K562 (cell line): ENCODE measurements around the gene SHISA7. TPM values are rescaled to one million over a fixed set of nuclear protein-coding genes. Genes with fewer than 3 reads are reported as not detected.
A peak's percentile ranks its signal among the peaks of the same experiment; 100 is the strongest.

Experiments
- ATAC-seq: fragments of 200-7000 bp; cut with Tn5 transposase; 3 replicates; pipeline ENCODE4 v1.9.1; 2020; ENCODE audit warnings: moderate library complexity
- BruUV-seq: library from RNA; stranded (reverse); fragments of 400-500 nt; replicated peaks from 2 replicates; lab custom pipeline; 2021; lab: Mats Ljungman, UMichigan
- CTCF ChIA-PET: fragments of 300-600 bp; formaldehyde crosslinking; extraction: SDS; loops from one replicate; lab custom pipeline; 2021; ENCODE audit warnings: low intra/inter-chr PET ratio; lab: Yijun Ruan, JAX
- POLR2A ChIA-PET: fragments of 300-600, 350-650 bp; sonication (Branson Sonifier 250); formaldehyde crosslinking; extraction: SDS; loops from one replicate; lab custom pipeline; 2021; ENCODE audit warnings: antibody characterized with exemption, inconsistent platforms; lab: Yijun Ruan, JAX
- DNase-seq, 4 experiments: peaks; one replicate each; pipeline versions ENCODE4 v3.0.0 to v3.0.0-alpha.2; 2011 to 2018; ENCODE audit warnings: low spot score in 3 of 4, mixed read lengths in 3 of 4; ENCODE audit errors: extremely low read depth in 1 of 4
- FAIRE-seq: peaks from 2 replicates; lab custom pipeline; 2011; peaks lifted over from hg19 to GRCh38; lab: Jason Lieb, UNC
- H2AFZ ChIP-seq: 2 replicates; pipeline ENCODE4 v1.6.0; 2011; ENCODE audit warnings: low read depth, low read length, control low read depth, inconsistent platforms
- H3K27ac ChIP-seq: fragments of 200-600 bp; 3 replicates; pipeline ENCODE4 v1.8.0; 2011; ENCODE audit warnings: low read depth, mild to moderate bottlenecking, control low read depth, inconsistent platforms, low read length, moderate library complexity, mixed read lengths; ENCODE audit errors: extremely low read depth
- H3K27me3 ChIP-seq, 2 experiments: fragments of 300-600 bp in 1 of 2; 2 replicates in 1 of 2; 3 replicates in 1 of 2; pipeline versions ENCODE4 v1.6.0 to v1.8.0; 2011; ENCODE audit warnings: inconsistent platforms in 2 of 2, low read length in 2 of 2, mild to moderate bottlenecking in 1 of 2, mixed read lengths in 1 of 2, moderate library complexity in 1 of 2; ENCODE audit not compliant: control insufficient read depth in 2 of 2, insufficient read depth in 2 of 2
- H3K36me3 ChIP-seq: fragments of 300-600 bp; 3 replicates; pipeline ENCODE4 v1.8.0; 2011; ENCODE audit warnings: mild to moderate bottlenecking, low read length, inconsistent platforms; ENCODE audit not compliant: control insufficient read depth, insufficient read depth
- H3K4me1 ChIP-seq, 2 experiments: fragments of 200-600 bp in 1 of 2; replicated peaks in 1 of 2; 2 replicates in 1 of 2; 3 replicates in 1 of 2; pipeline versions ENCODE4 v1.5.1 to v1.8.0; 2011; ENCODE audit warnings: inconsistent platforms in 2 of 2, low read length in 2 of 2, mild to moderate bottlenecking in 1 of 2, mixed read lengths in 1 of 2, moderate library complexity in 1 of 2; ENCODE audit not compliant: control insufficient read depth in 2 of 2, insufficient read depth in 2 of 2
- H3K4me2 ChIP-seq: 2 replicates; pipeline ENCODE4 v1.6.1; 2011; ENCODE audit warnings: low read length, control low read depth, inconsistent platforms, mixed read lengths; ENCODE audit not compliant: insufficient read depth
- H3K4me3 ChIP-seq: fragments of 200-600 bp; sonication (generic), shearing (Covaris generic); 2 replicates; pipeline ENCODE4 v1.5.1; 2016; ENCODE audit warnings: control low read depth, inconsistent platforms
- H3K79me2 ChIP-seq: fragments of 200-600 bp; 3 replicates; pipeline ENCODE4 v1.8.0; 2011; ENCODE audit warnings: low read length, inconsistent platforms; ENCODE audit not compliant: control insufficient read depth, insufficient read depth
- H3K9ac ChIP-seq, 2 experiments: 2 replicates each; pipeline versions ENCODE4 v1.6.0 to v1.6.1; 2011; ENCODE audit warnings: low read depth in 2 of 2, low read length in 2 of 2, control low read depth in 1 of 2, inconsistent platforms in 1 of 2, mild to moderate bottlenecking in 1 of 2, mixed read lengths in 1 of 2; ENCODE audit not compliant: insufficient read depth in 1 of 2
- H3K9me1 ChIP-seq: one replicate; pipeline ENCODE4 v1.6.0; 2011; ENCODE audit warnings: inconsistent platforms, mild to moderate bottlenecking, low read length, moderate library complexity; ENCODE audit not compliant: control insufficient read depth, insufficient read depth
- H3K9me3 ChIP-seq: replicated peaks from 2 replicates; pipeline ENCODE4 v1.5.1; 2011; ENCODE audit warnings: low read depth, low read length, inconsistent platforms; ENCODE audit not compliant: control insufficient read depth, insufficient read depth
- H4K20me1 ChIP-seq: replicated peaks from 2 replicates; pipeline ENCODE4 v1.6.1; 2011; ENCODE audit warnings: low read length, inconsistent platforms, mixed read lengths; ENCODE audit not compliant: control insufficient read depth, insufficient read depth
- BRCA1 ChIP-seq, 2 experiments: fragments of 450-650 bp in 1 of 2; sonication (generic) in 1 of 2; formaldehyde crosslinking in 1 of 2; IDR thresholded peaks; 2 replicates each; pipeline versions ENCODE4 v1.5.0 to v1.6.1; 2017 to 2020; ENCODE audit warnings: mild to moderate bottlenecking in 1 of 2, missing genetic modification reagents in 1 of 2
- JUN ChIP-seq, 2 experiments: sonication (generic) in 1 of 2; formaldehyde crosslinking in 1 of 2; IDR thresholded peaks; 2 replicates each; pipeline versions ENCODE4 v1.6.1 to v1.8.0; 2012 to 2022; ENCODE audit warnings: borderline replicate concordance in 2 of 2, mild to moderate bottlenecking in 2 of 2, improper control_type of control experiment in 1 of 2, low read depth in 1 of 2, low read length in 1 of 2, missing genetic modification reagents in 1 of 2
- POLR2AphosphoS5 ChIP-seq: IDR thresholded peaks from 2 replicates; pipeline ENCODE4 v1.6.1; 2011; ENCODE audit warnings: mild to moderate bottlenecking, low read depth, low read length, moderate library complexity; ENCODE audit not compliant: control insufficient read depth, insufficient read depth
- SIN3A ChIP-seq, 2 experiments: fragments of 150-350 bp in 1 of 2; IDR thresholded peaks; 2 replicates each; pipeline ENCODE4 v1.6.1; 2011 to 2016; ENCODE audit warnings: borderline replicate concordance in 2 of 2, low read depth in 2 of 2, low read length in 2 of 2, mild to moderate bottlenecking in 2 of 2, moderate library complexity in 2 of 2; ENCODE audit not compliant: control insufficient read depth in 1 of 2
- STAG1 ChIP-seq: sonication (generic); formaldehyde crosslinking; IDR thresholded peaks from 2 replicates; pipeline ENCODE4 v1.5.0; 2020; ENCODE audit warnings: missing genetic modification reagents, borderline replicate concordance
- XRCC4 ChIP-seq: IDR thresholded peaks from one replicate; pipeline ENCODE4 v1.6.1; 2011; ENCODE audit not compliant: insufficient read depth, insufficient read length; ENCODE audit errors: extremely low read depth
- ZKSCAN1 ChIP-seq: fragments of 150-350 bp; IDR thresholded peaks from 2 replicates; pipeline ENCODE4 v1.6.1; 2016; ENCODE audit warnings: low read depth, low read length
- WGBS: fragments of 100-300 bp; shearing (Covaris generic); methylation state at CpG from one replicate; pipeline ENCODE4 v1.1.6; 2016; ENCODE audit warnings: low coverage, mixed read lengths; ENCODE audit not compliant: insufficient coverage; ENCODE audit errors: missing lambda C conversion rate; 5-methylcytosine and 5-hydroxymethylcytosine counted together
- in situ Hi-C: fragments of 300-500 bp; cut with MboI; formaldehyde crosslinking; loops from 4 replicates; pipeline ENCODE4 v1.15.0; 2018; ENCODE audit warnings: inconsistent platforms, mixed read lengths
- intact Hi-C: fragments of 100-400 bp; cut with micrococcal nuclease; formaldehyde crosslinking; loops from 2 replicates; pipeline ENCODE4 v1.14.2; 2022
- polyA plus RNA-seq, 8 experiments: library from polyadenylated mRNA; depleted of rRNA in 4 of 8; stranded (reverse) in 5 of 8; unstranded in 3 of 8; fragments of >200 nt; fragmentation: Nextera tagmentation in 2 of 8; fragmentation: Illumina TruSeq in 1 of 8; extraction: Ambion mirVana in 2 of 8; extraction: Trizol in 1 of 8; gene quantifications; 2 replicates each; pipeline versions ENCODE4 v1.2.1 to v1.2.3, GENCODE V29; 2011 to 2014; ENCODE audit warnings: inconsistent platforms in 1 of 8, missing spikeins in 1 of 8
- total RNA-seq, 7 experiments: library from RNA; depleted of rRNA in 6 of 7; stranded (reverse); fragments of >200 nt in 6 of 7; fragmentation: Illumina TruSeq in 2 of 7; extraction: Trizol in 2 of 7; gene quantifications; 2 replicates each; pipeline versions ENCODE4 v1.2.1 to v1.2.3, GENCODE V29; 2011 to 2021; ENCODE audit warnings: low replicate concordance in 1 of 7
- TF ChIP-seq, protein P1 (sequence below), 2 experiments: IDR thresholded peaks; 2 replicates each; pipeline ENCODE4 v1.6.1; 2012; ENCODE audit warnings: improper control_type of control experiment in 2 of 2, low read depth in 2 of 2, low read length in 2 of 2, borderline replicate concordance in 1 of 2
- TF ChIP-seq, protein P2 (sequence below): sonication (generic); formaldehyde crosslinking; IDR thresholded peaks from 2 replicates; pipeline ENCODE4 v1.9.0; 2022; ENCODE audit warnings: mild to moderate bottlenecking, missing genetic modification reagents
- TF ChIP-seq, protein P3 (sequence below): sonication (generic); formaldehyde crosslinking; IDR thresholded peaks from 2 replicates; pipeline ENCODE4 v1.8.1; 2023; ENCODE audit warnings: mild to moderate bottlenecking, missing genetic modification reagents
- TF ChIP-seq, protein P4 (sequence below), 2 experiments: fragments of 450-650 bp; conservative IDR thresholded peaks; 2 replicates each; pipeline ENCODE4 v1.6.1; 2017; ENCODE audit warnings: mild to moderate bottlenecking in 2 of 2, moderate library complexity in 2 of 2

The SHISA7 gene
- total and polyA plus RNA-seq, 9 of the 15 experiments (the other 6 are each of a cell fraction or from before 2014, with no cell fraction given) = 0.01 to 0.40 (median 0.07) TPM

DNA sequence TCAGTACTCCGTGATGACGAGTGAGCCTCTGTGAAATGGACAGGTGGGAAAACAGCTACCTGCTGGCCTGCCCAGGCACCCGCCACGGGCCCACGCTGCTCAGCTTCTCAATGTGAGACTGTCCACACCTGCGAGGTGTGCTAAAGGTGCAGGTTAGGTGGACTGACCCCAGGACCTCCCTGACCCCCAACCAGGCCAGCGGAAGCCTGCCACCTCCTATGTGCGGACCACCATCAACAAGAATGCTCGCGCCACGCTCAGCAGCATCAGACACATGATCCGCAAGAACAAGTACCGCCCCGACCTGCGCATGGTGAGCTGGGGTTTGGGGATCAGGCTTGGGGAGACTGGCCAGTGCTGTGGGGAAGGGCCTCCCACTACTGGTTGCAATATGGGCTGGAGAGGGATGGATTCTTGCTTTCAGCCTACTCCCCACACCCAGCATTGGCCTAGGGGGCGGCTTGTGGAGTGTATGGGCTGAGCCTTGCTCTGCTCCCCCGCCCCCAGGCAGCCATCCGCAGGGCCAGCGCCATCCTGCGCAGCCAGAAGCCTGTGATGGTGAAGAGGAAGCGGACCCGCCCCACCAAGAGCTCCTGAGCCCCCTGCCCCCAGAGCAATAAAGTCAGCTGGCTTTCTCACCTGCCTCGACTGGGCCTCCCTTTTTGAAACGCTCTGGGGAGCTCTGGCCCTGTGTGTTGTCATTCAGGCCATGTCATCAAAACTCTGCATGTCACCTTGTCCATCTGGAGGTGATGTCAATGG is 55.2 kb downstream of the SHISA7 start:
- ATAC-seq = no peak
- intact Hi-C loops = loop anchor here (5.0 kb wide), 2 partner anchors 64 to 86 kb away; no protein-coding TSS in a partner anchor
- ChIA-PET CTCF (no interaction called here), POLR2A (interaction anchor here (0.6 to 12.9 kb wide), 10 partner anchors 11 to 229 kb away, joined by 3 to 195 read pairs (median 3); partner anchors contain the start of gene UBE2S)
- peak overlapping the region; percentile 97; the same call in 2 of the 3 replicates for H3K27ac ChIP-seq
- WGBS = 39% methylated on average over 20 of the region's 24 CpGs
- FAIRE-seq = no peak
- H3K9me3 ChIP-seq = no peaks in the 10 kb centered on the region
- H3K4me1 ChIP-seq = peaks cover 52 to 79% of the 10 kb centered on the region in 2 experiments
- DNase-seq = no peak
- H3K4me3 ChIP-seq = peak overlapping the region; percentile 77
- no TSS peak for BruUV-seq
- peak overlapping the region; percentile 94 for H3K4me2 ChIP-seq
- H3K79me2 ChIP-seq = peaks cover 64% of the 10 kb centered on the region
- H4K20me1 ChIP-seq = peaks cover 54% of the 10 kb centered on the region
- no peak overlapping the region for H2AFZ ChIP-seq
- no peaks in the 10 kb centered on the region for H3K27me3 ChIP-seq
- in situ Hi-C loops = no loop called here
- peaks cover 19% of the 10 kb centered on the region for H3K9me1 ChIP-seq
- peaks cover 55% of the 10 kb centered on the region for H3K36me3 ChIP-seq
- H3K9ac ChIP-seq = peak overlapping the region; percentile 94 to 98
- TF ChIP-seq, protein P1, sequence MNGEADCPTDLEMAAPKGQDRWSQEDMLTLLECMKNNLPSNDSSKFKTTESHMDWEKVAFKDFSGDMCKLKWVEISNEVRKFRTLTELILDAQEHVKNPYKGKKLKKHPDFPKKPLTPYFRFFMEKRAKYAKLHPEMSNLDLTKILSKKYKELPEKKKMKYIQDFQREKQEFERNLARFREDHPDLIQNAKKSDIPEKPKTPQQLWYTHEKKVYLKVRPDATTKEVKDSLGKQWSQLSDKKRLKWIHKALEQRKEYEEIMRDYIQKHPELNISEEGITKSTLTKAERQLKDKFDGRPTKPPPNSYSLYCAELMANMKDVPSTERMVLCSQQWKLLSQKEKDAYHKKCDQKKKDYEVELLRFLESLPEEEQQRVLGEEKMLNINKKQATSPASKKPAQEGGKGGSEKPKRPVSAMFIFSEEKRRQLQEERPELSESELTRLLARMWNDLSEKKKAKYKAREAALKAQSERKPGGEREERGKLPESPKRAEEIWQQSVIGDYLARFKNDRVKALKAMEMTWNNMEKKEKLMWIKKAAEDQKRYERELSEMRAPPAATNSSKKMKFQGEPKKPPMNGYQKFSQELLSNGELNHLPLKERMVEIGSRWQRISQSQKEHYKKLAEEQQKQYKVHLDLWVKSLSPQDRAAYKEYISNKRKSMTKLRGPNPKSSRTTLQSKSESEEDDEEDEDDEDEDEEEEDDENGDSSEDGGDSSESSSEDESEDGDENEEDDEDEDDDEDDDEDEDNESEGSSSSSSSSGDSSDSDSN (IDR thresholded peaks at IDR 0.05; ENCODE audit: borderline replicate concordance in 1 of 2, low read depth in 2 of 2, low read length in 2 of 2) = no peak
- TF ChIP-seq POLR2AphosphoS5 (0 out of 2 replicates have a peak, but pooled peaks have one; percentile 1), BRCA1 (IDR thresholded peaks at IDR 0.05) (no peak), BRCA1 (CRISPR knock-in tag; IDR thresholded peaks at IDR 0.05) (0 out of 2 replicates have a peak, but pooled peaks have one; percentile 29), XRCC4 (no peak), STAG1 (CRISPR knock-in tag) (peak; percentile 10; the same call in 1 of the 2 replicates), JUN (IDR thresholded peaks at IDR 0.05; ENCODE audit: borderline replicate concordance, low read depth, low read length) (no peak), JUN (CRISPR knock-in tag; IDR thresholded peaks at IDR 0.05; ENCODE audit: borderline replicate concordance) (no peak), ZKSCAN1 (no peak), SIN3A (IDR thresholded peaks at IDR 0.05; ENCODE audit: borderline replicate concordance in 2 of 2, control insufficient read depth in 1 of 2, low read depth in 2 of 2, low read length in 2 of 2) (0 out of 4 replicates have a peak, but pooled peaks of 1 of the 2 experiments have one; percentile 22)
- TF ChIP-seq, protein P2, sequence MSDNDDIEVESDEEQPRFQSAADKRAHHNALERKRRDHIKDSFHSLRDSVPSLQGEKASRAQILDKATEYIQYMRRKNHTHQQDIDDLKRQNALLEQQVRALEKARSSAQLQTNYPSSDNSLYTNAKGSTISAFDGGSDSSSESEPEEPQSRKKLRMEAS (CRISPR knock-in tag) = 0 out of 2 replicates have a peak, but pooled peaks have one; percentile 23
- TF ChIP-seq, protein P3, sequence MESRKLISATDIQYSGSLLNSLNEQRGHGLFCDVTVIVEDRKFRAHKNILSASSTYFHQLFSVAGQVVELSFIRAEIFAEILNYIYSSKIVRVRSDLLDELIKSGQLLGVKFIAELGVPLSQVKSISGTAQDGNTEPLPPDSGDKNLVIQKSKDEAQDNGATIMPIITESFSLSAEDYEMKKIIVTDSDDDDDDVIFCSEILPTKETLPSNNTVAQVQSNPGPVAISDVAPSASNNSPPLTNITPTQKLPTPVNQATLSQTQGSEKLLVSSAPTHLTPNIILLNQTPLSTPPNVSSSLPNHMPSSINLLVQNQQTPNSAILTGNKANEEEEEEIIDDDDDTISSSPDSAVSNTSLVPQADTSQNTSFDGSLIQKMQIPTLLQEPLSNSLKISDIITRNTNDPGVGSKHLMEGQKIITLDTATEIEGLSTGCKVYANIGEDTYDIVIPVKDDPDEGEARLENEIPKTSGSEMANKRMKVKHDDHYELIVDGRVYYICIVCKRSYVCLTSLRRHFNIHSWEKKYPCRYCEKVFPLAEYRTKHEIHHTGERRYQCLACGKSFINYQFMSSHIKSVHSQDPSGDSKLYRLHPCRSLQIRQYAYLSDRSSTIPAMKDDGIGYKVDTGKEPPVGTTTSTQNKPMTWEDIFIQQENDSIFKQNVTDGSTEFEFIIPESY (CRISPR knock-in tag) = peak; percentile 34; the same call in 1 of the 2 replicates
- TF ChIP-seq, protein P4, sequence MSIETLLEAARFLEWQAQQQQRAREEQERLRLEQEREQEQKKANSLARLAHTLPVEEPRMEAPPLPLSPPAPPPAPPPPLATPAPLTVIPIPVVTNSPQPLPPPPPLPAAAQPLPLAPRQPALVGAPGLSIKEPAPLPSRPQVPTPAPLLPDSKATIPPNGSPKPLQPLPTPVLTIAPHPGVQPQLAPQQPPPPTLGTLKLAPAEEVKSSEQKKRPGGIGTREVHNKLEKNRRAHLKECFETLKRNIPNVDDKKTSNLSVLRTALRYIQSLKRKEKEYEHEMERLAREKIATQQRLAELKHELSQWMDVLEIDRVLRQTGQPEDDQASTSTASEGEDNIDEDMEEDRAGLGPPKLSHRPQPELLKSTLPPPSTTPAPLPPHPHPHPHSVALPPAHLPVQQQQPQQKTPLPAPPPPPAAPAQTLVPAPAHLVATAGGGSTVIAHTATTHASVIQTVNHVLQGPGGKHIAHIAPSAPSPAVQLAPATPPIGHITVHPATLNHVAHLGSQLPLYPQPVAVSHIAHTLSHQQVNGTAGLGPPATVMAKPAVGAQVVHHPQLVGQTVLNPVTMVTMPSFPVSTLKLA (conservative IDR thresholded peaks at IDR 0.05) = no peak
